Measurements from ENCODE around the gene KLF13.
A peak's percentile ranks its signal among the peaks of the same experiment; 100 is the strongest.

The KLF13 gene

GRCh38 chr15:31381801-31382712, 55.4 kb downstream of the KLF13 start:
- H3K36me3 ChIP-seq, result peaks cover 42 to 59% (median 48%) of the 10 kb centered on the region in 11 experiments
- no peak overlapping the region for H3K9ac ChIP-seq
- H3K4me2 ChIP-seq, result no peak overlapping the region
- no peaks in the 10 kb centered on the region for H3K27me3 ChIP-seq
- H3K9me3 ChIP-seq (replicated peaks in 1 of 11), result peaks cover 0 to 19% (median 0%) of the 10 kb centered on the region in 11 experiments; a peak in 3 of 22 replicates
- TF ChIP-seq Cebpa-rat (IDR thresholded peaks at IDR 0.05), result no peak
- H4K20me1 ChIP-seq, result peaks cover 18 to 59% (median 51%) of the 10 kb centered on the region in 11 experiments; a peak in 21 of 22 replicates
- H3K4me3 ChIP-seq, result no peak overlapping the region
- H3K27ac ChIP-seq, result peak overlapping the region in 5 of 11 experiments; percentile 11 to 49 (median 24); a peak in 8 of 22 replicates
- H3K4me1 ChIP-seq, result peaks cover 0 to 19% (median 13%) of the 10 kb centered on the region in 10 experiments; a peak in 11 of 20 replicates

GRCh38 chr15:31382713-31383045, 56.0 kb downstream of the KLF13 start:
- peak overlapping the region in 5 of 11 experiments; percentile 11 to 49 (median 24); a peak in 6 of 22 replicates for H3K27ac ChIP-seq

GRCh38 chr15:31383139-31383538, 56.5 kb downstream of the KLF13 start:
- Histone ChIP-seq H3K36me3 (peaks cover 31 to 50% (median 37%) of the 10 kb centered on the region in 11 experiments), H3K27me3 (no peaks in the 10 kb centered on the region), H3K9me3 (replicated peaks in 1 of 11) (peaks cover 0 to 19% (median 0%) of the 10 kb centered on the region in 11 experiments; a peak in 3 of 22 replicates), H3K4me1 (peaks cover 0 to 19% (median 16%) of the 10 kb centered on the region in 10 experiments; a peak in 17 of 20 replicates), H3K4me3 (no peak overlapping the region), H4K20me1 (peaks cover 7 to 48% (median 40%) of the 10 kb centered on the region in 11 experiments; a peak in 19 of 22 replicates), H3K9ac (no peak overlapping the region), H3K4me2 (no peak overlapping the region), H3K27ac (no peak overlapping the region)
- no peak for TF ChIP-seq Cebpa-rat (IDR thresholded peaks at IDR 0.05)

More at GRCh38 chr15:31382713-31383045, 56.0 kb downstream of the KLF13 start:
- Histone ChIP-seq H3K27me3 (no peaks in the 10 kb centered on the region), H3K4me3 (no peak overlapping the region), H3K4me1 (peaks cover 0 to 19% (median 16%) of the 10 kb centered on the region in 10 experiments; a peak in 17 of 20 replicates), H3K36me3 (peaks cover 36 to 54% (median 42%) of the 10 kb centered on the region in 11 experiments), H4K20me1 (peaks cover 12 to 52% (median 45%) of the 10 kb centered on the region in 11 experiments; a peak in 20 of 22 replicates), H3K9me3 (replicated peaks in 1 of 11) (peaks cover 0 to 19% (median 0%) of the 10 kb centered on the region in 11 experiments; a peak in 3 of 22 replicates), H3K9ac (no peak overlapping the region), H3K4me2 (no peak overlapping the region)
- no peak for TF ChIP-seq Cebpa-rat (IDR thresholded peaks at IDR 0.05)

GRCh38 chr15:31384568-31384967, 57.9 kb downstream of the KLF13 start:
- Histone ChIP-seq H4K20me1 (peaks cover 0 to 35% (median 26%) of the 10 kb centered on the region in 11 experiments; a peak in 15 of 22 replicates), H3K9me3 (replicated peaks in 1 of 11) (peaks cover 0 to 21% (median 0%) of the 10 kb centered on the region in 11 experiments; a peak in 6 of 22 replicates), H3K36me3 (peaks cover 17 to 35% (median 23%) of the 10 kb centered on the region in 11 experiments), H3K4me2 (no peak overlapping the region), H3K9ac (no peak overlapping the region), H3K27me3 (no peaks in the 10 kb centered on the region), H3K27ac (no peak overlapping the region), H3K4me3 (no peak overlapping the region), H3K4me1 (peaks cover 0 to 13% (median 10%) of the 10 kb centered on the region in 10 experiments; a peak in 17 of 20 replicates)
- no peak for TF ChIP-seq Cebpa-rat (IDR thresholded peaks at IDR 0.05)

- peaks cover 0 to 23% (median 19%) of the 10 kb centered on the region in 11 experiments; a peak in 14 of 22 replicates for H4K20me1 ChIP-seq
- peaks cover 0 to 9% (median 5%) of the 10 kb centered on the region in 11 experiments; a peak in 7 of 22 replicates for H3K27me3 ChIP-seq
- no peak overlapping the region for H3K4me2 ChIP-seq
- no peak overlapping the region for H3K27ac ChIP-seq
- H3K9me3 ChIP-seq (replicated peaks in 1 of 11), result peaks cover 0 to 27% (median 7%) of the 10 kb centered on the region in 11 experiments; a peak in 10 of 22 replicates
- H3K9ac ChIP-seq, result no peak overlapping the region
- H3K4me3 ChIP-seq, result no peak overlapping the region
- H3K4me1 ChIP-seq, result peaks cover 0 to 13% (median 10%) of the 10 kb centered on the region in 10 experiments; a peak in 17 of 20 replicates
- H3K36me3 ChIP-seq, result peaks cover 5 to 24% (median 11%) of the 10 kb centered on the region in 11 experiments; a peak in 20 of 22 replicates
- no peak for TF ChIP-seq Cebpa-rat (IDR thresholded peaks at IDR 0.05)
Observed at GRCh38 chr15:31385736-31386135, 59.1 kb downstream of the KLF13 start.

- H3K27ac ChIP-seq, result no peak overlapping the region
- peaks cover 0 to 10% (median under 1%) of the 10 kb centered on the region in 11 experiments; a peak in 5 of 22 replicates for H3K36me3 ChIP-seq
- peaks cover 0 to 22% (median 7%) of the 10 kb centered on the region in 11 experiments; a peak in 9 of 22 replicates for H3K9me3 ChIP-seq (replicated peaks in 1 of 11)
- peaks cover 0 to 10% (median 7%) of the 10 kb centered on the region in 11 experiments; a peak in 11 of 22 replicates for H4K20me1 ChIP-seq
- peaks cover 4 to 18% (median 14%) of the 10 kb centered on the region in 10 experiments; a peak in 19 of 20 replicates for H3K4me1 ChIP-seq
- no peak overlapping the region for H3K9ac ChIP-seq
- TF ChIP-seq Cebpa-rat (IDR thresholded peaks at IDR 0.05), result no peak
- peaks cover 6 to 17% (median 12%) of the 10 kb centered on the region in 11 experiments for H3K27me3 ChIP-seq
- H3K4me2 ChIP-seq, result peak overlapping the region in 4 of 11 experiments; percentile 12 to 46 (median 26); a peak in 4 of 22 replicates
- H3K4me3 ChIP-seq, result no peak overlapping the region
Observed at GRCh38 chr15:31387092-31387478, 60.5 kb downstream of the KLF13 start.

GRCh38 chr15:31387479-31388118, 61.0 kb downstream of the KLF13 start:
- peaks cover 0 to 6% (median 2%) of the 10 kb centered on the region in 11 experiments; a peak in 8 of 22 replicates for H4K20me1 ChIP-seq
- H3K36me3 ChIP-seq, result peaks cover 0 to 5% (median 0%) of the 10 kb centered on the region in 11 experiments; a peak in 2 of 22 replicates
- peaks cover 0 to 22% (median 7%) of the 10 kb centered on the region in 11 experiments; a peak in 9 of 22 replicates for H3K9me3 ChIP-seq (replicated peaks in 1 of 11)
- peak overlapping the region in 9 of 11 experiments; percentile 12 to 56 (median 41); a peak in 18 of 22 replicates for H3K4me2 ChIP-seq
- peaks cover 10 to 22% (median 16%) of the 10 kb centered on the region in 11 experiments for H3K27me3 ChIP-seq
- no peak overlapping the region for H3K4me3 ChIP-seq
- H3K4me1 ChIP-seq, result peaks cover 5 to 22% (median 15%) of the 10 kb centered on the region in 10 experiments; a peak in 19 of 20 replicates
- H3K27ac ChIP-seq, result no peak overlapping the region
- H3K9ac ChIP-seq, result no peak overlapping the region; a peak in 1 of 22 replicates
- TF ChIP-seq Cebpa-rat (IDR thresholded peaks at IDR 0.05), result no peak

- peaks cover 12 to 35% (median 29%) of the 10 kb centered on the region in 10 experiments for H3K4me1 ChIP-seq
- H3K36me3 ChIP-seq, result no peaks in the 10 kb centered on the region
- TF ChIP-seq Cebpa-rat (IDR thresholded peaks at IDR 0.05), result no peak
- H3K9ac ChIP-seq, result no peak overlapping the region
- H3K4me2 ChIP-seq, result no peak overlapping the region
- no peak overlapping the region for H3K4me3 ChIP-seq
- peaks cover 0 to 22% (median 7%) of the 10 kb centered on the region in 11 experiments; a peak in 9 of 22 replicates for H3K9me3 ChIP-seq (replicated peaks in 1 of 11)
- peaks cover 15 to 38% (median 23%) of the 10 kb centered on the region in 11 experiments for H3K27me3 ChIP-seq
- H4K20me1 ChIP-seq, result peaks cover 0 to 4% (median 0%) of the 10 kb centered on the region in 11 experiments; a peak in 1 of 22 replicates
- H3K27ac ChIP-seq, result no peak overlapping the region
Observed at GRCh38 chr15:31389576-31389975, 62.9 kb downstream of the KLF13 start.

Measured in BLaER1 treated with 17β-estradiol and CSF1 and Interleukin-3, amounts not matched to agents 10 nM and 100 nM (cell line).